ENCODE results near the gene TAX1BP1. TPM values are rescaled to one million over a fixed set of nuclear protein-coding genes. Genes with fewer than 3 reads are reported as not detected.

Gene TAX1BP1
- total RNA-seq, 2 experiments from 2014 or later, result 27.9 to 49.7 TPM

GRCh38 chr7:27730112-27730511, 9.8 kb upstream of the TAX1BP1 start:
- POLR2A ChIA-PET, result interaction anchor here (0.7 to 1.9 kb wide), 2 partner anchors 10 to 58 kb away, joined by 3 to 11 read pairs; partner anchors contain the start of gene TAX1BP1
- CTCF ChIA-PET (ENCODE audit: unreplicated experiment), result no interaction called here
- Histone ChIP-seq H3K9me3 (ENCODE audit: low read length) (no peaks in the 10 kb centered on the region), H3K4me3 (ENCODE audit: low read depth, low read length, poor library complexity, severe bottlenecking) (no peak overlapping the region), H3K4me2 (ENCODE audit: low read length) (no peak overlapping the region), H3K4me1 (ENCODE audit: insufficient read depth, low read length, poor library complexity, severe bottlenecking) (no peaks in the 10 kb centered on the region), H2AFZ (ENCODE audit: low read length) (no peak overlapping the region), H3K36me3 (ENCODE audit: insufficient read depth, low read length) (no peaks in the 10 kb centered on the region), H3K79me2 (ENCODE audit: insufficient read depth, low read depth, low read length) (no peaks in the 10 kb centered on the region), H4K20me1 (ENCODE audit: insufficient read depth, low read length) (no peaks in the 10 kb centered on the region), H3K27ac (ENCODE audit: low read depth, low read length, poor library complexity, severe bottlenecking) (no peak overlapping the region), H3K9me2 (ENCODE audit: insufficient read depth, low read length) (no peaks in the 10 kb centered on the region)
- no peak for DNase-seq (ENCODE audit: low spot score)
- intact Hi-C loops (cut with micrococcal nuclease; ENCODE audit: unreplicated experiment), result no loop called here
- TF ChIP-seq, protein P1, sequence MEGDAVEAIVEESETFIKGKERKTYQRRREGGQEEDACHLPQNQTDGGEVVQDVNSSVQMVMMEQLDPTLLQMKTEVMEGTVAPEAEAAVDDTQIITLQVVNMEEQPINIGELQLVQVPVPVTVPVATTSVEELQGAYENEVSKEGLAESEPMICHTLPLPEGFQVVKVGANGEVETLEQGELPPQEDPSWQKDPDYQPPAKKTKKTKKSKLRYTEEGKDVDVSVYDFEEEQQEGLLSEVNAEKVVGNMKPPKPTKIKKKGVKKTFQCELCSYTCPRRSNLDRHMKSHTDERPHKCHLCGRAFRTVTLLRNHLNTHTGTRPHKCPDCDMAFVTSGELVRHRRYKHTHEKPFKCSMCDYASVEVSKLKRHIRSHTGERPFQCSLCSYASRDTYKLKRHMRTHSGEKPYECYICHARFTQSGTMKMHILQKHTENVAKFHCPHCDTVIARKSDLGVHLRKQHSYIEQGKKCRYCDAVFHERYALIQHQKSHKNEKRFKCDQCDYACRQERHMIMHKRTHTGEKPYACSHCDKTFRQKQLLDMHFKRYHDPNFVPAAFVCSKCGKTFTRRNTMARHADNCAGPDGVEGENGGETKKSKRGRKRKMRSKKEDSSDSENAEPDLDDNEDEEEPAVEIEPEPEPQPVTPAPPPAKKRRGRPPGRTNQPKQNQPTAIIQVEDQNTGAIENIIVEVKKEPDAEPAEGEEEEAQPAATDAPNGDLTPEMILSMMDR (conservative IDR thresholded peaks at IDR 0.05; ENCODE audit: low read length), result no peak
- no peak for TF ChIP-seq EZH2phosphoT487 (IDR thresholded peaks at IDR 0.05; ENCODE audit: borderline replicate concordance, low read depth, low read length)
- no TSS peak for BruUV-seq (replicated peaks)

DNA sequence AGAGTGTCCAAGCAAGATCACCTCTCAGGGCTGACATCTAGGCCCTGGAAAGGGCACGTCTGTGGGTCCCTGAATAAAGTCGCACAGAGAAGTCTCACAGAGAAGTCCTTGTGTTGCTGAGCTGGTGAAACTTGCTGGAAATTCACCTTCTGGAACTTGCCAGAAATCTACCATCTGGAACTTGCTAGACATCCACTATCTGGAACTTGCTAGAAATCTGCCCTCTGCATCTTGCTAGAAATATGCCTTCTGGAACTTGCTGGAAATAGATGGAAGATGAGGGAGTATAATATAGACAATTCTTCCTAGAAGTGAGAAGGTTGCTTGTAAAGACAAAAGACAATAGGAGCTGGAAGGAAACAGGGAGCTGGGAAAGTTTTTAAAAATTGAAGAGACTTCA, 5.4 kb upstream of the TAX1BP1 start:
- POLR2A ChIA-PET, result no interaction called here
- H3K4me2 ChIP-seq (ENCODE audit: low read length), result no peak overlapping the region
- BruUV-seq (replicated peaks), result no TSS peak
- no peak overlapping the region for H3K27ac ChIP-seq (ENCODE audit: low read depth, low read length, poor library complexity, severe bottlenecking)
- H3K9me3 ChIP-seq (ENCODE audit: low read length), result no peaks in the 10 kb centered on the region
- CTCF ChIA-PET (ENCODE audit: unreplicated experiment), result no interaction called here
- no peaks in the 10 kb centered on the region for H3K79me2 ChIP-seq (ENCODE audit: insufficient read depth, low read depth, low read length)
- no peak for DNase-seq (ENCODE audit: low spot score)
- H2AFZ ChIP-seq (ENCODE audit: low read length), result no peak overlapping the region
- H3K4me1 ChIP-seq (ENCODE audit: insufficient read depth, low read length, poor library complexity, severe bottlenecking), result peaks cover 7% of the 10 kb centered on the region
- intact Hi-C loops (cut with micrococcal nuclease; ENCODE audit: unreplicated experiment), result no loop called here
- H3K36me3 ChIP-seq (ENCODE audit: insufficient read depth, low read length), result no peaks in the 10 kb centered on the region
- no peaks in the 10 kb centered on the region for H3K9me2 ChIP-seq (ENCODE audit: insufficient read depth, low read length)
- no peaks in the 10 kb centered on the region for H4K20me1 ChIP-seq (ENCODE audit: insufficient read depth, low read length)
- H3K4me3 ChIP-seq (ENCODE audit: low read depth, low read length, poor library complexity, severe bottlenecking), result no peak overlapping the region
- TF ChIP-seq, protein P1 (conservative IDR thresholded peaks at IDR 0.05; ENCODE audit: low read length), result no peak
- no peak for TF ChIP-seq EZH2phosphoT487 (IDR thresholded peaks at IDR 0.05; ENCODE audit: borderline replicate concordance, low read depth, low read length)

DNA sequence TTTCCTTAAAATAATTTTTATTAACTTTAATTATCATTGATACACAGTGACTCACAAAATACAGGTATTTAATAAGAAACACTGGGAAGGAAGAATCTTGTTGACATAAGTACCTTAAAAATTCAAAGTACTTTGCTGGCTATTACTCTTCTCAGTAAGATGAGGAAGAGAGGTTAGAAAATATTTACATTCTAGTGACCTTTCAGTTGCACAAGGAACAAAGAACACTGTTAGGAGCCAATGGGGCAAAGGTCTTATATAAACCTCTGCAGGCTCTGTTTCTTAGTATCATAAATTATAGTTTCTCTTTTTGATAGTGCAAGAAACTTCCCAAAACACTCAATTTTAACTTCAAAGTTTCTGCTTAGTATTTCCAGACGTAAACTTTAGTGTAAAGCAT, 4.8 kb upstream of the TAX1BP1 start:
- no TSS peak for BruUV-seq (replicated peaks)
- CTCF ChIA-PET (ENCODE audit: unreplicated experiment), result no interaction called here
- no peaks in the 10 kb centered on the region for H3K79me2 ChIP-seq (ENCODE audit: insufficient read depth, low read depth, low read length)
- no peak overlapping the region for H3K27ac ChIP-seq (ENCODE audit: low read depth, low read length, poor library complexity, severe bottlenecking)
- H4K20me1 ChIP-seq (ENCODE audit: insufficient read depth, low read length), result no peaks in the 10 kb centered on the region
- H3K4me2 ChIP-seq (ENCODE audit: low read length), result no peak overlapping the region
- H3K4me1 ChIP-seq (ENCODE audit: insufficient read depth, low read length, poor library complexity, severe bottlenecking), result peaks cover 7% of the 10 kb centered on the region
- no peak overlapping the region for H2AFZ ChIP-seq (ENCODE audit: low read length)
- H3K36me3 ChIP-seq (ENCODE audit: insufficient read depth, low read length), result no peaks in the 10 kb centered on the region
- TF ChIP-seq, protein P1 (conservative IDR thresholded peaks at IDR 0.05; ENCODE audit: low read length), result no peak
- no peak for TF ChIP-seq EZH2phosphoT487 (IDR thresholded peaks at IDR 0.05; ENCODE audit: borderline replicate concordance, low read depth, low read length)
- H3K9me3 ChIP-seq (ENCODE audit: low read length), result no peaks in the 10 kb centered on the region
- intact Hi-C loops (cut with micrococcal nuclease; ENCODE audit: unreplicated experiment), result no loop called here
- H3K4me3 ChIP-seq (ENCODE audit: low read depth, low read length, poor library complexity, severe bottlenecking), result no peak overlapping the region
- no peaks in the 10 kb centered on the region for H3K9me2 ChIP-seq (ENCODE audit: insufficient read depth, low read length)
- DNase-seq (ENCODE audit: low spot score), result no peak
- POLR2A ChIA-PET, result no interaction called here

All from OCI-LY7 (cell line).